WTC11 (cell line): ENCODE results near the gene TEX12. TPM values are rescaled to one million over a fixed set of nuclear protein-coding genes. Genes with fewer than 3 reads are reported as not detected.
"Not testable (repeated sequence)": the region's sequence is repeated elsewhere in the genome, so short reads cannot be mapped to it uniquely, and the experiment has no call there.

Experiments
- ATAC-seq: fragments of 200-7000 bp; cut with Tn5 transposase; 2 replicates; pipeline ENCODE4 v1.10.0; 2021; ENCODE audit warnings: mild to moderate bottlenecking, moderate library complexity
- CTCF ChIA-PET: fragments of 300-600 bp; sonication (Branson Sonifier 250); formaldehyde crosslinking; loops from one replicate; lab custom pipeline; 2021; ENCODE audit warnings: antibody characterized with exemption; lab: Charles Lee
- POLR2A ChIA-PET: fragments of 350-600 bp; sonication (Branson Sonifier 250); formaldehyde crosslinking; loops from one replicate; lab custom pipeline; 2021; ENCODE audit warnings: antibody characterized with exemption; lab: Charles Lee
- DNase-seq: peaks from one replicate; pipeline ENCODE4 v3.0.0; 2021; ENCODE audit warnings: low spot score
- H3K27ac Mint-ChIP-seq: 2 replicates; pipeline ENCODE4 v1.8.0; 2021; ENCODE audit warnings: mixed read lengths
- H3K27me3 Mint-ChIP-seq: 2 replicates; pipeline ENCODE4 v1.8.0; 2021; ENCODE audit warnings: low read depth, mild to moderate bottlenecking, moderate library complexity, mixed read lengths
- H3K36me3 Mint-ChIP-seq: 2 replicates; pipeline ENCODE4 v1.8.0; 2021; ENCODE audit warnings: mixed read lengths
- H3K4me1 Mint-ChIP-seq: 2 replicates; pipeline ENCODE4 v1.8.0; 2022; ENCODE audit warnings: mixed read lengths
- H3K4me3 Mint-ChIP-seq: 2 replicates; pipeline ENCODE4 v1.8.0; 2021; ENCODE audit warnings: mild to moderate bottlenecking, moderate library complexity, mixed read lengths
- H3K9me3 Mint-ChIP-seq: 2 replicates; pipeline ENCODE4 v1.8.0; 2021; ENCODE audit warnings: mixed read lengths
- CREB1 ChIP-seq: sonication (generic); formaldehyde crosslinking; IDR thresholded peaks from 2 replicates; pipeline ENCODE4 v1.8.0; 2023; ENCODE audit warnings: mild to moderate bottlenecking, missing genetic modification reagents
- CTCF ChIP-seq: fragments of 200-600 bp; IDR thresholded peaks from 2 replicates; pipeline ENCODE4 v1.8.0; 2022; ENCODE audit warnings: antibody characterized with exemption
- E2F4 ChIP-seq: sonication (generic); formaldehyde crosslinking; IDR thresholded peaks from 2 replicates; pipeline ENCODE4 v1.8.1; 2022; ENCODE audit warnings: low read depth, mild to moderate bottlenecking, moderate library complexity, missing genetic modification reagents, borderline replicate concordance
- E2F5 ChIP-seq: sonication (generic); formaldehyde crosslinking; IDR thresholded peaks from 2 replicates; pipeline ENCODE4 v1.8.1; 2022; ENCODE audit warnings: mild to moderate bottlenecking, moderate library complexity, missing genetic modification reagents
- ELF4 ChIP-seq: sonication (generic); formaldehyde crosslinking; IDR thresholded peaks from 2 replicates; pipeline ENCODE4 v1.8.1; 2022; ENCODE audit warnings: low read depth, mild to moderate bottlenecking, moderate library complexity, missing genetic modification reagents
- EMX1 ChIP-seq: fragments of 250-450 bp; sonication (Bioruptor Pico); IDR thresholded peaks from 2 replicates; pipeline ENCODE4 v1.8.0; 2021; ENCODE audit warnings: mild to moderate bottlenecking
- ETV6 ChIP-seq: sonication (generic); formaldehyde crosslinking; IDR thresholded peaks from 2 replicates; pipeline ENCODE4 v1.8.1; 2022; ENCODE audit warnings: mild to moderate bottlenecking, missing genetic modification reagents
- FOXK1 ChIP-seq: sonication (generic); formaldehyde crosslinking; IDR thresholded peaks from 2 replicates; pipeline ENCODE4 v1.8.0; 2022; ENCODE audit warnings: mild to moderate bottlenecking, moderate library complexity, missing genetic modification reagents
- IRF2 ChIP-seq: sonication (generic); formaldehyde crosslinking; IDR thresholded peaks from 2 replicates; pipeline ENCODE4 v1.8.0; 2022; ENCODE audit warnings: low read depth, missing genetic modification reagents, borderline replicate concordance
- MAX ChIP-seq: sonication (generic); formaldehyde crosslinking; IDR thresholded peaks from 2 replicates; pipeline ENCODE4 v1.8.0; 2022; ENCODE audit warnings: mild to moderate bottlenecking, missing genetic modification reagents
- NR3C1 ChIP-seq: sonication (generic); formaldehyde crosslinking; conservative IDR thresholded peaks from 2 replicates; pipeline ENCODE4 v1.8.1; 2023; ENCODE audit warnings: low read depth, mild to moderate bottlenecking, missing genetic modification reagents
- PRDM15 ChIP-seq: sonication (generic); formaldehyde crosslinking; IDR thresholded peaks from 2 replicates; pipeline ENCODE4 v1.8.0; 2022; ENCODE audit warnings: missing genetic modification reagents
- SMAD4 ChIP-seq: sonication (generic); formaldehyde crosslinking; IDR thresholded peaks from 2 replicates; pipeline ENCODE4 v1.8.0; 2022; ENCODE audit warnings: mild to moderate bottlenecking, missing genetic modification reagents
- SP1 ChIP-seq: sonication (generic); formaldehyde crosslinking; conservative IDR thresholded peaks from 2 replicates; pipeline ENCODE4 v1.8.1; 2022; ENCODE audit warnings: missing genetic modification reagents
- ZBTB21 ChIP-seq: sonication (generic); formaldehyde crosslinking; IDR thresholded peaks from 2 replicates; pipeline ENCODE4 v1.8.1; 2023; ENCODE audit warnings: mild to moderate bottlenecking, missing genetic modification reagents, borderline replicate concordance
- ZNF121 ChIP-seq: sonication (generic); formaldehyde crosslinking; IDR thresholded peaks from 2 replicates; pipeline ENCODE4 v1.8.0; 2023; ENCODE audit warnings: missing genetic modification reagents
- ZNF232 ChIP-seq: sonication (generic); formaldehyde crosslinking; IDR thresholded peaks from 2 replicates; pipeline ENCODE4 v1.8.0; 2022; ENCODE audit warnings: mild to moderate bottlenecking, missing genetic modification reagents
- ZNF281 ChIP-seq: sonication (generic); formaldehyde crosslinking; IDR thresholded peaks from 2 replicates; pipeline ENCODE4 v1.8.0; 2023; ENCODE audit warnings: mild to moderate bottlenecking, missing genetic modification reagents
- ZNF416 ChIP-seq: fragments of 250-450 bp; sonication (Bioruptor Pico); IDR thresholded peaks from 2 replicates; pipeline ENCODE4 v1.9.0; 2021; ENCODE audit warnings: mild to moderate bottlenecking, inconsistent platforms
- ZNF671 ChIP-seq: fragments of 250-450 bp; sonication (Bioruptor Pico); IDR thresholded peaks from 2 replicates; pipeline ENCODE4 v1.8.0; 2021; ENCODE audit warnings: mild to moderate bottlenecking
- total RNA-seq: library from RNA; stranded (reverse); gene quantifications from 3 replicates; pipeline ENCODE4 v1.2.3, GENCODE V29; 2021

Gene TEX12
- total RNA-seq, 1 experiment from 2014 or later, result not detected

- no peak for TF ChIP-seq ELF4 (CRISPR knock-in tag)
- no peak for TF ChIP-seq PRDM15 (CRISPR knock-in tag)
- no peak for TF ChIP-seq ZBTB21 (CRISPR knock-in tag)
- TF ChIP-seq E2F4 (CRISPR knock-in tag), result no peak
- TF ChIP-seq, all 79 proteins: peak for 0
These were observed 29.4 kb downstream of the TEX12 start (continued) for GRCh38 chr11:112196519-112197087.

GRCh38 chr11:112199101-112199500 lies 31.9 kb downstream of the TEX12 start:
- H3K4me3 Mint-ChIP-seq, H3K27ac Mint-ChIP-seq, DNase-seq, ATAC-seq, CTCF ChIA-PET, POLR2A ChIA-PET, H3K4me1 Mint-ChIP-seq, H3K36me3 Mint-ChIP-seq, H3K9me3 Mint-ChIP-seq: not testable (repeated sequence)
- H3K27me3 Mint-ChIP-seq, result peaks cover 19% of the 10 kb centered on the region

GRCh38 chr11:112200252-112200651 lies 33.1 kb downstream of the TEX12 start:
- ChIA-PET POLR2A (no interaction called here), CTCF (interaction anchor here (1.3 to 1.6 kb wide), 2 partner anchors 19 to 80 kb away, joined by 3 to 5 read pairs; no protein-coding TSS in a partner anchor)
- no peak overlapping the region for H3K4me3 Mint-ChIP-seq
- no peaks in the 10 kb centered on the region for H3K4me1 Mint-ChIP-seq
- peaks cover 19% of the 10 kb centered on the region for H3K27me3 Mint-ChIP-seq
- DNase-seq, result no peak
- TF ChIP-seq SMAD4 (CRISPR knock-in tag), result no peak
- no peak for TF ChIP-seq ZNF121 (CRISPR knock-in tag)
- H3K9me3 Mint-ChIP-seq, result peaks cover 8% of the 10 kb centered on the region
- ATAC-seq, result no peak
- no peaks in the 10 kb centered on the region for H3K36me3 Mint-ChIP-seq
- H3K27ac Mint-ChIP-seq, result no peak overlapping the region

- no peaks in the 10 kb centered on the region for H3K4me1 Mint-ChIP-seq
- DNase-seq (no peak), ATAC-seq (no peak)
- H3K4me3 Mint-ChIP-seq, result no peak overlapping the region
- H3K27me3 Mint-ChIP-seq, result peaks cover 8% of the 10 kb centered on the region
- no peaks in the 10 kb centered on the region for H3K36me3 Mint-ChIP-seq
- CTCF ChIA-PET, result no interaction called here
- POLR2A ChIA-PET, result no interaction called here
- peaks cover 4% of the 10 kb centered on the region for H3K9me3 Mint-ChIP-seq
- H3K27ac Mint-ChIP-seq, result no peak overlapping the region
- no peak for TF ChIP-seq ZNF232 (CRISPR knock-in tag)
- TF ChIP-seq SP1, result no peak
- TF ChIP-seq E2F5 (CRISPR knock-in tag), result no peak
- TF ChIP-seq ETV6, result no peak
- TF ChIP-seq EMX1 (CRISPR knock-in tag), result no peak
- TF ChIP-seq ZNF281 (CRISPR knock-in tag), result no peak
- TF ChIP-seq MAX, result no peak
- no peak for TF ChIP-seq CREB1 (CRISPR knock-in tag)
- TF ChIP-seq FOXK1 (CRISPR knock-in tag), result no peak
- TF ChIP-seq CTCF, result no peak
- TF ChIP-seq ZNF416 (CRISPR knock-in tag), result no peak
- TF ChIP-seq IRF2 (CRISPR knock-in tag), result no peak
- TF ChIP-seq NR3C1 (CRISPR knock-in tag), result no peak
- TF ChIP-seq ZNF671 (CRISPR knock-in tag), result no peak
- TF ChIP-seq ELF4 (CRISPR knock-in tag), result no peak
These were observed 38.9 kb downstream of the TEX12 start for GRCh38 chr11:112206071-112206470.
